LoVo (cell line): ENCODE data around the gene PDZD7.

Source experiments
- DNase-seq: peaks from one replicate; pipeline ENCODE4 v3.0.0-alpha.2; 2016; ENCODE audit warnings: low spot score

The PDZD7 gene

GRCh38 chr10:101001659-101002035 lies 29.3 kb downstream of the PDZD7 start:
- DNase-seq: no peak

GRCh38 chr10:101000915-101001658 lies 29.8 kb downstream of the PDZD7 start:
- no peak for DNase-seq

GRCh38 chr10:101000127-101000914 lies 30.6 kb downstream of the PDZD7 start:
- DNase-seq: no peak

- DNase-seq: no peak
These were observed 31.2 kb downstream of the PDZD7 start, which contains the start of gene LZTS2 for GRCh38 chr10:100999742-101000126. Gene LZTS2 (plus strand): TSS chr10:100999808. CDS start chr10:101002539, 2,731 bp downstream.

- peak; percentile 75 for DNase-seq
These were observed 31.8 kb downstream of the PDZD7 start for GRCh38 chr10:100998991-100999741.

GRCh38 chr10:100998183-100998990 lies 32.5 kb downstream of the PDZD7 start:
- DNase-seq: peak; percentile 74

- DNase-seq: peak; percentile 77
These were observed 33.4 kb downstream of the PDZD7 start for GRCh38 chr10:100997360-100998182.

GRCh38 chr10:100996678-100997359 lies 34.1 kb downstream of the PDZD7 start:
- peak; percentile 42 for DNase-seq

- no peak for DNase-seq
These were observed 35.7 kb downstream of the PDZD7 start for GRCh38 chr10:100995181-100995580.

- no peak for DNase-seq
These were observed 36.8 kb downstream of the PDZD7 start for GRCh38 chr10:100993986-100994708.

- DNase-seq: no peak
These were observed 41.8 kb downstream of the PDZD7 start for GRCh38 chr10:100989088-100989487.

- DNase-seq: no peak
These were observed 42.8 kb downstream of the PDZD7 start for GRCh38 chr10:100988166-100988565.

GRCh38 chr10:100987685-100988049 lies 43.3 kb downstream of the PDZD7 start:
- DNase-seq: no peak

- peak; percentile 81 for DNase-seq
These were observed 43.8 kb downstream of the PDZD7 start, which contains the start of the genes MRPL43 and TWNK for GRCh38 chr10:100986952-100987684. Gene MRPL43 (minus strand): TSS chr10:100987497. CDS start chr10:100987443, 54 bp downstream. Gene TWNK (plus strand): TSS chr10:100987543. CDS start chr10:100988211, 668 bp downstream.

- no peak for DNase-seq
These were observed 44.3 kb downstream of the PDZD7 start for GRCh38 chr10:100986623-100986951.

- no peak for DNase-seq
These were observed 45.6 kb downstream of the PDZD7 start for GRCh38 chr10:100985336-100985735.

GRCh38 chr10:100984672-100985177 lies 46.2 kb downstream of the PDZD7 start:
- no peak for DNase-seq

- no peak for DNase-seq
These were observed 46.9 kb downstream of the PDZD7 start for GRCh38 chr10:100983868-100984671.
